Right lobe of liver (tissue), 4 donors: Measurements from ENCODE around the gene MMP25.

Source experiments
- CTCF ChIP-seq, 4 donors: fragments of 200-600 bp in 3 of 4; fragments of 450-650 bp in 1 of 4; IDR thresholded peaks; one replicate each; pipeline versions ENCODE4 v1.5.1 to v1.8.0; 2016 to 2022; ENCODE audit warnings: antibody characterized with exemption in 4 of 4, mild to moderate bottlenecking in 2 of 4
- POLR2A ChIP-seq: fragments of 450-650 bp; IDR thresholded peaks from one replicate; pipeline ENCODE4 v1.6.1; 2017; ENCODE audit warnings: antibody characterized with exemption, mild to moderate bottlenecking
- donor health status: DM: no; HTN: no; CAD: no.
- donor health status: DM: no; HTN: no; CAD: no.
- donor health status: DM: no; HTN: yes; CAD: no.

- TF ChIP-seq CTCF (IDR thresholded peaks at IDR 0.05) (no peak), POLR2A (no peak)
Observed at GRCh38 chr16:3074860-3075522, 28.6 kb downstream of the MMP25 start.
